ENCODE data around the gene CDK5RAP3. TPM values are rescaled to one million over a fixed set of nuclear protein-coding genes. Genes with fewer than 3 reads are reported as not detected.

CDK5RAP3 gene
- polyA plus RNA-seq, 2 donors = 103 to 217 TPM

- WGBS, 2 donors = 15 to 26% methylated on average over 16 to 18 of the region's 18 CpGs
- no peak overlapping the region for H3K4me3 ChIP-seq (ENCODE audit: low read depth in 1 of 2, low read length in 2 of 2)
Measured at GRCh38 chr17:48026502-48027321, 55.8 kb downstream of the CDK5RAP3 start.

GRCh38 chr17:48027322-48027981 is 56.5 kb downstream of the CDK5RAP3 start:
- Histone ChIP-seq H3K4me3 (ENCODE audit: low read depth in 1 of 2, low read length in 2 of 2) (no peak overlapping the region), H3K4me1 (ENCODE audit: control insufficient read depth in 2 of 2, insufficient read depth in 2 of 2, low read length in 1 of 2) (peaks cover 10 to 26% of the 10 kb centered on the region in 2 donors), H3K36me3 (ENCODE audit: control insufficient read depth in 2 of 2, insufficient read depth in 2 of 2, low read length in 1 of 2) (no peaks in the 10 kb centered on the region), H3K9me3 (ENCODE audit: control insufficient read depth in 2 of 2, insufficient read depth in 1 of 2, low read depth in 1 of 2, low read length in 1 of 2) (no peaks in the 10 kb centered on the region), H3K27me3 (ENCODE audit: control insufficient read depth in 1 of 2, insufficient read depth in 2 of 2, low read length in 2 of 2) (no peaks in the 10 kb centered on the region), H3K27ac (ENCODE audit: low read depth in 2 of 2, low read length in 1 of 2) (no peak overlapping the region)
- WGBS, 2 donors = 69 to 90% methylated on average over 12 of the region's 12 CpGs

More at GRCh38 chr17:48026502-48027321, 55.8 kb downstream of the CDK5RAP3 start:
- H3K36me3 ChIP-seq (ENCODE audit: control insufficient read depth in 2 of 2, insufficient read depth in 2 of 2, low read length in 1 of 2) = no peaks in the 10 kb centered on the region
- H3K27ac ChIP-seq (ENCODE audit: low read depth in 2 of 2, low read length in 1 of 2) = peak overlapping the region in 1 of 2 donors; percentile 68
- H3K27me3 ChIP-seq (ENCODE audit: control insufficient read depth in 1 of 2, insufficient read depth in 2 of 2, low read length in 2 of 2) = no peaks in the 10 kb centered on the region
- peaks cover 10 to 26% of the 10 kb centered on the region in 2 donors for H3K4me1 ChIP-seq (ENCODE audit: control insufficient read depth in 2 of 2, insufficient read depth in 2 of 2, low read length in 1 of 2)
- no peaks in the 10 kb centered on the region for H3K9me3 ChIP-seq (ENCODE audit: control insufficient read depth in 2 of 2, insufficient read depth in 1 of 2, low read depth in 1 of 2, low read length in 1 of 2)

- no peak overlapping the region for H3K27ac ChIP-seq (ENCODE audit: low read depth in 2 of 2, low read length in 1 of 2)
- H3K27me3 ChIP-seq (ENCODE audit: control insufficient read depth in 1 of 2, insufficient read depth in 2 of 2, low read length in 2 of 2) = no peaks in the 10 kb centered on the region
- WGBS, 2 donors = 80 to 82% methylated on average over 1 of the region's 1 CpG
- H3K4me1 ChIP-seq (ENCODE audit: control insufficient read depth in 2 of 2, insufficient read depth in 2 of 2, low read length in 1 of 2) = peaks cover 5 to 21% of the 10 kb centered on the region in 2 donors
- no peak overlapping the region for H3K4me3 ChIP-seq (ENCODE audit: low read depth in 1 of 2, low read length in 2 of 2)
- H3K36me3 ChIP-seq (ENCODE audit: control insufficient read depth in 2 of 2, insufficient read depth in 2 of 2, low read length in 1 of 2) = peaks cover 0 to 2% of the 10 kb centered on the region in 2 donors
- no peaks in the 10 kb centered on the region for H3K9me3 ChIP-seq (ENCODE audit: control insufficient read depth in 2 of 2, insufficient read depth in 1 of 2, low read depth in 1 of 2, low read length in 1 of 2)
Measured at GRCh38 chr17:48028736-48029135, 57.8 kb downstream of the CDK5RAP3 start.

- Histone ChIP-seq H3K4me3 (ENCODE audit: low read depth in 1 of 2, low read length in 2 of 2) (no peak overlapping the region), H3K27ac (ENCODE audit: low read depth in 2 of 2, low read length in 1 of 2) (peak overlapping the region in 1 of 2 donors; percentile 29), H3K9me3 (ENCODE audit: control insufficient read depth in 2 of 2, insufficient read depth in 1 of 2, low read depth in 1 of 2, low read length in 1 of 2) (no peaks in the 10 kb centered on the region), H3K27me3 (ENCODE audit: control insufficient read depth in 1 of 2, insufficient read depth in 2 of 2, low read length in 2 of 2) (no peaks in the 10 kb centered on the region), H3K36me3 (ENCODE audit: control insufficient read depth in 2 of 2, insufficient read depth in 2 of 2, low read length in 1 of 2) (peaks cover 2% of the 10 kb centered on the region in 2 donors), H3K4me1 (ENCODE audit: control insufficient read depth in 2 of 2, insufficient read depth in 2 of 2, low read length in 1 of 2) (peaks cover 5 to 13% of the 10 kb centered on the region in 2 donors)
- 22 to 45% methylated on average over 5 of the region's 5 CpGs for WGBS, 2 donors
Measured at GRCh38 chr17:48030531-48030930, 59.6 kb downstream of the CDK5RAP3 start.

Other genes starting within 250 kb of the CDK5RAP3 start
- gene TBX21, start 237.9 kb upstream of the CDK5RAP3 start, polyA plus RNA-seq = under 1 TPM; 0.18 to 0.24 TPM
- gene OSBPL7, start 149.3 kb upstream of the CDK5RAP3 start, polyA plus RNA-seq = 1 to 10 TPM; 1.9 to 3.7 TPM
- 10 to 100 TPM; 17.5 to 30.4 TPM for gene MRPL10, start 139.6 kb upstream of the CDK5RAP3 start, polyA plus RNA-seq
- under 1 TPM; 0.25 to 0.53 TPM for gene LRRC46, start 139.4 kb upstream of the CDK5RAP3 start, polyA plus RNA-seq
- gene SCRN2, start 129.8 kb upstream of the CDK5RAP3 start, polyA plus RNA-seq = 10 to 100 TPM; 28.6 to 34.7 TPM
- gene SP6, start 120.0 kb upstream of the CDK5RAP3 start, polyA plus RNA-seq = 1 to 10 TPM; 3.8 to 6.1 TPM
- 10 to 100 TPM in 1 of 2 donors, 1 to 10 TPM in 1; 5.4 to 10.7 TPM for gene SP2, start 74.9 kb upstream of the CDK5RAP3 start, polyA plus RNA-seq
- 1 to 10 TPM; 9.5 to 9.6 TPM for gene PNPO, start 29.5 kb upstream of the CDK5RAP3 start, polyA plus RNA-seq
- 10 to 100 TPM in 1 of 2 donors, 1 to 10 TPM in 1; 8.8 to 15.2 TPM for gene PRR15L, start 13.2 kb upstream of the CDK5RAP3 start, polyA plus RNA-seq
- gene COPZ2, start 66.7 kb downstream of the CDK5RAP3 start, polyA plus RNA-seq = 10 to 100 TPM in 1 of 2 donors, 1 to 10 TPM in 1; 8.4 to 12.9 TPM
- 10 to 100 TPM; 39.4 to 45.7 TPM for gene NFE2L1, start 77.2 kb downstream of the CDK5RAP3 start, polyA plus RNA-seq
- gene CBX1, start 130.4 kb downstream of the CDK5RAP3 start, polyA plus RNA-seq = 10 to 100 TPM; 16.4 to 29.9 TPM
- 10 to 100 TPM; 11.5 to 17.0 TPM for gene SNX11, start 136.7 kb downstream of the CDK5RAP3 start, polyA plus RNA-seq

Data from esophagus (tissue), 2 donors.